Loucy (cell line): ENCODE results near the gene MSN.

ENCODE experiments used
- EZH2phosphoT487 ChIP-seq: fragments of 200-600 bp; IDR thresholded peaks from 2 replicates; pipeline ENCODE4 v1.6.1; 2018; ENCODE audit warnings: antibody characterized with exemption, mild to moderate bottlenecking, moderate library complexity, borderline replicate concordance
- TF ChIP-seq, protein P1 (sequence below): fragments of 200-600 bp; sonication (generic); conservative IDR thresholded peaks from 2 replicates; pipeline ENCODE4 v1.5.1; 2014; ENCODE audit warnings: mild to moderate bottlenecking, antibody characterized with exemption, low read length

DNA sequence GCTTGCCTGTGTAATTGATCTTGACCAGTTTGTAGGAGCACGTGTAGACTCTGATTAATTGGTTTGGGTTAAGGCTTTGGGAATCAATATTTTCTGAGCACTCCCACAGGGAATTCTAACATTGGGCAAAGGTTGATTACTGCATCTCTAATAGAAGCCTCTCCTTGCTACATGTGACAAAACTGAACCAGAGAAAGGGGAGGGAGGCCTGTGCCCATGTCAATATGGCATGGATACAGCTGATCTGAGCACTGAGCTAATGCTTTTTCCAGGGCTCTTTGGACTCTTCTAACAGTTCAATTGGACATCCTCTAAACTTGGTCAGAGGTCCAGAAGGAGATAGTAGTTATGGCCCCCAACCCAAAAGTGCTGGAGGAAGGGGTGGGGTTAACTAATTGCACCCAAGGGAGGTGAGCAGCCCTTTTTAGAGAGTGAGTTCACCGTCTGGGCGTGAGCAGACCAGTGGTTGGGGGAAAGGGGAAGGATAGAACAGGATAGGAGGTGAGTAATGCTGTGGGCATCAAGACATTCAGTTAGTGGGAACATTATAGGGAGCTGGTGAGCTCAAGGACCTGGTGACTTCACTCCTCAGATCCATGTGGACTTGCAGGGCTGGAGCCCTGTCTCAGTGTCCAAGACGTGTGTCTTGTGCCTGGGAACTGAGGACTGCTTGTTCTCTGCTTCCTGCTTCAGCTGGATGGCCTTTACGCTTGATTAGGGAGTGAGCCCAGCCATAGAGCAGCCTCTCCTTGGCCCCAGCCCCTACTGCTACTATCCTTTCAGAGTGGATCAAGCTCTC, 22.8 kb downstream of the MSN start:
- TF ChIP-seq, protein P1, sequence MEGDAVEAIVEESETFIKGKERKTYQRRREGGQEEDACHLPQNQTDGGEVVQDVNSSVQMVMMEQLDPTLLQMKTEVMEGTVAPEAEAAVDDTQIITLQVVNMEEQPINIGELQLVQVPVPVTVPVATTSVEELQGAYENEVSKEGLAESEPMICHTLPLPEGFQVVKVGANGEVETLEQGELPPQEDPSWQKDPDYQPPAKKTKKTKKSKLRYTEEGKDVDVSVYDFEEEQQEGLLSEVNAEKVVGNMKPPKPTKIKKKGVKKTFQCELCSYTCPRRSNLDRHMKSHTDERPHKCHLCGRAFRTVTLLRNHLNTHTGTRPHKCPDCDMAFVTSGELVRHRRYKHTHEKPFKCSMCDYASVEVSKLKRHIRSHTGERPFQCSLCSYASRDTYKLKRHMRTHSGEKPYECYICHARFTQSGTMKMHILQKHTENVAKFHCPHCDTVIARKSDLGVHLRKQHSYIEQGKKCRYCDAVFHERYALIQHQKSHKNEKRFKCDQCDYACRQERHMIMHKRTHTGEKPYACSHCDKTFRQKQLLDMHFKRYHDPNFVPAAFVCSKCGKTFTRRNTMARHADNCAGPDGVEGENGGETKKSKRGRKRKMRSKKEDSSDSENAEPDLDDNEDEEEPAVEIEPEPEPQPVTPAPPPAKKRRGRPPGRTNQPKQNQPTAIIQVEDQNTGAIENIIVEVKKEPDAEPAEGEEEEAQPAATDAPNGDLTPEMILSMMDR = no peak
- no peak for TF ChIP-seq EZH2phosphoT487
